Measurements from ENCODE around the gene NPHS2.

NPHS2 gene

DNA sequence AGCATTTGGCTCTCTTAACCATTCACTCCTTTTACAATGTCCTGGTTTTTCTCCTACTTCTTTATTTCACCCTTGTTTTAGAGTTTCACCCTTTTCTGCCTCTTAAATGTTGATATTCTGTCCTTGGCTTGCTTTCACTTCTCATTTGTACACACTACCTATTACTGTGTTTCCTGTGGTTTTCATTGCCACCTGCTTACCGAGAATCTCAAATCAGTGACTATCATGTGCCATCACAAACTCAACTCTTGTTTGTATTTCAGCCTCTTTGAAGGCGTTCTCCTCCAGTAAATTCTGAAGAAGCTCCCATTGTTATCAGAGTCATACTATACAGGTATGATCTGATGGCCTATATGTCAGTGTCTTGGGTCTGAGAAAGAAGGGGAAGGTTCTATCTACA, 65.7 kb downstream of the NPHS2 start:
- Mint-ChIP-seq H3K36me3 (ENCODE audit: low read depth) (no peaks in the 10 kb centered on the region), H3K4me3 (no peak overlapping the region), H3K27me3 (ENCODE audit: low read depth) (no peaks in the 10 kb centered on the region), H3K9me3 (peaks cover 9% of the 10 kb centered on the region), H3K4me1 (no peaks in the 10 kb centered on the region), H3K27ac (no peak overlapping the region)
- TF ChIP-seq, protein P1, sequence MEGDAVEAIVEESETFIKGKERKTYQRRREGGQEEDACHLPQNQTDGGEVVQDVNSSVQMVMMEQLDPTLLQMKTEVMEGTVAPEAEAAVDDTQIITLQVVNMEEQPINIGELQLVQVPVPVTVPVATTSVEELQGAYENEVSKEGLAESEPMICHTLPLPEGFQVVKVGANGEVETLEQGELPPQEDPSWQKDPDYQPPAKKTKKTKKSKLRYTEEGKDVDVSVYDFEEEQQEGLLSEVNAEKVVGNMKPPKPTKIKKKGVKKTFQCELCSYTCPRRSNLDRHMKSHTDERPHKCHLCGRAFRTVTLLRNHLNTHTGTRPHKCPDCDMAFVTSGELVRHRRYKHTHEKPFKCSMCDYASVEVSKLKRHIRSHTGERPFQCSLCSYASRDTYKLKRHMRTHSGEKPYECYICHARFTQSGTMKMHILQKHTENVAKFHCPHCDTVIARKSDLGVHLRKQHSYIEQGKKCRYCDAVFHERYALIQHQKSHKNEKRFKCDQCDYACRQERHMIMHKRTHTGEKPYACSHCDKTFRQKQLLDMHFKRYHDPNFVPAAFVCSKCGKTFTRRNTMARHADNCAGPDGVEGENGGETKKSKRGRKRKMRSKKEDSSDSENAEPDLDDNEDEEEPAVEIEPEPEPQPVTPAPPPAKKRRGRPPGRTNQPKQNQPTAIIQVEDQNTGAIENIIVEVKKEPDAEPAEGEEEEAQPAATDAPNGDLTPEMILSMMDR (IDR thresholded peaks at IDR 0.05; ENCODE audit: unreplicated experiment in 3 of 3): no peak

DNA sequence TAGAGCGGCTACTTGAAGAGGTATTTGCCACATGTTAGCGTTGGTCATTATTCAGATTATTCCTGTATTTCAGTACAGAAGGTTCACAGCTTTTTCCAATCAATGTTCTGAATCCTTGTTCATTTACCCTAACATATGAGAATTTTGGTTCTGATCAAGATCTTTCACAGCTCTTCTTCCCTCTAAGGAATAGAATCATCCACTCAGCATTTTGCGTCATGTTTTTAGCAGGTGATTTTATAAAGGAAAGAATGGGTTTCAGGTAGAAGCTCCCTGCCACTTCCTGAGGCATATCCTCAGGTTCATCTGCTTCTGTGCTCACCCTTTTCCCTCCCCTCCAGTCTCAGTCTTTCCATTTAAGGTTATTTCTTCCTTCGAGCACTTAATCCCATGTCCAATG, 66.4 kb downstream of the NPHS2 start:
- no peak overlapping the region for H3K27ac Mint-ChIP-seq
- TF ChIP-seq, protein P1 (IDR thresholded peaks at IDR 0.05; ENCODE audit: unreplicated experiment in 3 of 3): no peak
- H3K27me3 Mint-ChIP-seq (ENCODE audit: low read depth): no peaks in the 10 kb centered on the region
- no peaks in the 10 kb centered on the region for H3K36me3 Mint-ChIP-seq (ENCODE audit: low read depth)
- H3K9me3 Mint-ChIP-seq: peaks cover 9% of the 10 kb centered on the region
- H3K4me3 Mint-ChIP-seq: no peak overlapping the region
- H3K4me1 Mint-ChIP-seq: no peaks in the 10 kb centered on the region

DNA sequence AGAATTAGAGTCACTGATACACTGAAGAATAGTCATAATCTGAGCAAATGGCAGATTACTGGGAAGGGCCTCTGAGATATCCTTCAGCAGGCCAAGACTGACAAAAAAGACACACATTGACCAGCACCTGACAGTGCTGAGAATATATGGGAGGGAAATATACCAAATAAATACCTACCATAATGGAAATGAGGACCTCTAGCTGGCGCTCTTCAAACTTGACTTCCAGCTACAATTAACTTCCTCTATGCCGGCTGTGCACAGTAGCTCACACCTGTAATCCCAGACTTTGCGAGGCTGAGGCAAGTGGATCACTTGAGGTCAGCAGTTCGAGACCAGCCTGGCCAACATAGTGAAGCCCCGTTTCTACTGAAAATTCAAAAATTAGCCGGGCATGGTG, 69.5 kb downstream of the NPHS2 start:
- Mint-ChIP-seq H3K36me3 (ENCODE audit: low read depth) (no peaks in the 10 kb centered on the region), H3K4me3 (no peak overlapping the region), H3K27me3 (ENCODE audit: low read depth) (no peaks in the 10 kb centered on the region), H3K27ac (no peak overlapping the region), H3K9me3 (no peaks in the 10 kb centered on the region), H3K4me1 (no peaks in the 10 kb centered on the region)
- TF ChIP-seq, protein P1 (IDR thresholded peaks at IDR 0.05; ENCODE audit: unreplicated experiment in 3 of 3): no peak
